Measurements from ENCODE around the gene ADAMTS1. TPM values are rescaled to one million over a fixed set of nuclear protein-coding genes. Genes with fewer than 3 reads are reported as not detected.

The ADAMTS1 gene
- total and polyA plus RNA-seq, 12 donors = 9.3 to 111 (median 41.9) TPM

DNA sequence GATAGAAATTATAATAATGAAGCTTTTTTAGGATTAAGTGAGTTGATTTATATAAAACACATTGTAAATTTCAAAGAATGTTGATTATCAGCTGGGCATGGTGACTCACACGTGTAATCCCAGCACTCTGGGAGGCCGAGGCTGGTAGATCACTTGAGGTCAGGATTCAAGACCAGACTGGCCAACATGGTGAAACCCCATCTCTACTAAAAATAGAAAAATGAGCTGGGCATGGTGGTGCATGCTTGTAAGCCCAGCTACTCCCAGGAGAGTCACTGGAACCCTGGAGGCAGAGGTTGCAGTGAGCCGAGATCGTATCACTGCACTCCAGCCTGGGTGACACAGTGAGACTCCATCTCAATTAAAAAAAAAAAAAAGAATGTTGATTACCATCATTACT is 18.4 kb downstream of the ADAMTS1 start:
- 86 to 89% (median 88%) methylated on average over 4 of the region's 4 CpGs for WGBS, 4 donors
- Histone ChIP-seq H3K36me3 (replicated peaks in 1 of 2) (no peaks in the 10 kb centered on the region), H3K27ac (no peak overlapping the region), H3K27me3 (no peaks in the 10 kb centered on the region), H3K4me1 (replicated peaks in 1 of 2) (no peaks in the 10 kb centered on the region), H3K9me3 (replicated peaks in 1 of 3) (peaks cover 0 to 6% (median 0%) of the 10 kb centered on the region in 3 donors), H3K4me3 (no peak overlapping the region)
- no peak for DNase-seq
- intact Hi-C loops (cut with DNase I) = no loop called here
- no peak for TF ChIP-seq POLR2A (IDR thresholded peaks at IDR 0.05)
- no peak for TF ChIP-seq CTCF (IDR thresholded peaks at IDR 0.05)

DNA sequence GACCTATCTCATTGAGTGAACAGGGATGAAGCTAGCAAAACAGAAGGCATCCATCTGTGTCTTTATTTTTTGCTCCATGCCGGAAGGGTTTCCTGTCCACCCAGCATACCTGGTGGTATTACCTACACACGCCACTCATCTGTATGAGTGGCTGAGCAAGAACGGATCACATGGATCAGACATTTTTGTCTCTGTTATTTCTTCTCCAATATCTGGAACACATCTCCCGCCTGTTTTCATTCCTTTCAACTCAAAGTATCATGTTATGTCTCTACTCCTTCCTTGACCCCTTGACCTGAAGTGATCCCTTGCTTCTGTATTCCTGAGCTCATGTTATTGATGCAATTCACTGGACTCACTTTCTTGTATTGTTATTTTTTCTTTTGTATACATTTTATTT is 24.7 kb downstream of the ADAMTS1 start:
- no peak for DNase-seq
- intact Hi-C loops (cut with DNase I) = no loop called here
- Histone ChIP-seq H3K27ac (no peak overlapping the region), H3K9me3 (replicated peaks in 1 of 3) (no peaks in the 10 kb centered on the region), H3K27me3 (no peaks in the 10 kb centered on the region), H3K36me3 (replicated peaks in 1 of 2) (no peaks in the 10 kb centered on the region), H3K4me1 (replicated peaks in 1 of 2) (no peaks in the 10 kb centered on the region), H3K4me3 (no peak overlapping the region)
- TF ChIP-seq POLR2A (IDR thresholded peaks at IDR 0.05) (no peak), CTCF (IDR thresholded peaks at IDR 0.05) (no peak)
- WGBS, 4 donors = 60 to 72% (median 65%) methylated on average over 4 of the region's 4 CpGs

GRCh38 chr21:26819740-26820324 is 25.4 kb downstream of the ADAMTS1 start:
- Histone ChIP-seq H3K27me3 (no peaks in the 10 kb centered on the region), H3K27ac (no peak overlapping the region), H3K4me1 (replicated peaks in 1 of 2) (no peaks in the 10 kb centered on the region), H3K4me3 (no peak overlapping the region), H3K36me3 (replicated peaks in 1 of 2) (no peaks in the 10 kb centered on the region), H3K9me3 (replicated peaks in 1 of 3) (no peaks in the 10 kb centered on the region)
- DNase-seq = no peak
- TF ChIP-seq CTCF (IDR thresholded peaks at IDR 0.05) (no peak), POLR2A (IDR thresholded peaks at IDR 0.05) (no peak)
- WGBS, 4 donors = 79 to 85% (median 81%) methylated on average over 3 of the region's 3 CpGs
- intact Hi-C loops (cut with DNase I) = no loop called here

DNA sequence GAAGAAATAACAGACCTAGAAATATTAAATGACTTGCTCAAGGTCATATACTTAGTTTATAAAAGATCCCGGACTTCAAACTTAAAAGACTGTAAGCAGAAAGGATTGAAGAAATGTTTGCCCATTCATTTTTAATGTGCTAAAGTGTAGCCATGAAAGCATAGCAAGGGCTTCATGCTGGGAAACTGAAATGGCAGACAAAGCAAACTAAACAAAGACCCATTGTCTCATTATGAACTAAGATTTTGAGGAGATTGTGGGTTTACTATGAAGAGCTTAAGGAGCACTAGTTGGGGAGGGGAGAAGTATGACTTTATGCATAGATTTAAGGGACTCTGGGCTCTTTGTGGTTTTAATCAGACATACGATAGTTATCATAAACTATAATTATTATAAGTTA is 26.3 kb downstream of the ADAMTS1 start:
- Histone ChIP-seq H3K4me3 (no peak overlapping the region), H3K27me3 (no peaks in the 10 kb centered on the region), H3K36me3 (replicated peaks in 1 of 2) (no peaks in the 10 kb centered on the region), H3K4me1 (replicated peaks in 1 of 2) (no peaks in the 10 kb centered on the region), H3K9me3 (replicated peaks in 1 of 3) (no peaks in the 10 kb centered on the region), H3K27ac (no peak overlapping the region)
- WGBS, 4 donors = 71 to 82% (median 81%) methylated on average over 2 of the region's 2 CpGs
- intact Hi-C loops (cut with DNase I) = no loop called here
- no peak for TF ChIP-seq CTCF (IDR thresholded peaks at IDR 0.05)
- no peak for TF ChIP-seq POLR2A (IDR thresholded peaks at IDR 0.05)
- no peak for DNase-seq
